GM19452 (cell line): ENCODE results near the gene JAKMIP1.

Source experiments
- ATAC-seq: cut with Tn5 transposase; IDR thresholded peaks from one replicate; pipeline ENCODE4 v1.9.1; 2021; ENCODE audit not compliant: unreplicated experiment

The JAKMIP1 gene

GRCh38 chr4:6105311-6105911 lies 94.9 kb downstream of the JAKMIP1 start:
- ATAC-seq: no peak

GRCh38 chr4:6104541-6105130 lies 95.7 kb downstream of the JAKMIP1 start:
- ATAC-seq: no peak

GRCh38 chr4:6097581-6097980 lies 102.8 kb downstream of the JAKMIP1 start:
- ATAC-seq: no peak

- ATAC-seq: no peak
Measured at GRCh38 chr4:6095897-6096296, 104.5 kb downstream of the JAKMIP1 start.

- ATAC-seq: no peak
Measured at GRCh38 chr4:6095023-6095752, 105.2 kb downstream of the JAKMIP1 start.

- ATAC-seq: no peak
Measured at GRCh38 chr4:6093671-6094070, 106.7 kb downstream of the JAKMIP1 start.

GRCh38 chr4:6092971-6093370 lies 107.4 kb downstream of the JAKMIP1 start:
- ATAC-seq: no peak

GRCh38 chr4:6092131-6092530 lies 108.2 kb downstream of the JAKMIP1 start:
- no peak for ATAC-seq

GRCh38 chr4:6090931-6091330 lies 109.4 kb downstream of the JAKMIP1 start:
- ATAC-seq: no peak

- no peak for ATAC-seq
Measured at GRCh38 chr4:6088950-6089349, 111.4 kb downstream of the JAKMIP1 start.

GRCh38 chr4:6087669-6088341 lies 112.5 kb downstream of the JAKMIP1 start:
- no peak for ATAC-seq

- ATAC-seq: no peak
Measured at GRCh38 chr4:6086846-6087245, 113.5 kb downstream of the JAKMIP1 start.

- no peak for ATAC-seq
Measured at GRCh38 chr4:6085691-6086628, 114.4 kb downstream of the JAKMIP1 start.

- no peak for ATAC-seq
Measured at GRCh38 chr4:6085028-6085690, 115.2 kb downstream of the JAKMIP1 start.

GRCh38 chr4:6079965-6080364 lies 120.4 kb downstream of the JAKMIP1 start:
- ATAC-seq: no peak

- ATAC-seq: no peak
Measured at GRCh38 chr4:6078560-6078959, 121.8 kb downstream of the JAKMIP1 start.

- ATAC-seq: no peak
Measured at GRCh38 chr4:6076391-6076790, 124.0 kb downstream of the JAKMIP1 start.

GRCh38 chr4:6074758-6075157 lies 125.6 kb downstream of the JAKMIP1 start:
- ATAC-seq: no peak

- no peak for ATAC-seq
Measured at GRCh38 chr4:6071959-6072720, 128.2 kb downstream of the JAKMIP1 start.
